Activated CD8-positive, alpha-beta T cell treated with anti-CD3 and anti-CD28 coated beads, Interleukin-2, amount 10 ng/mL, durations not matched to agents 7 days and 5 days (primary cell): ENCODE measurements around the gene PHF21A. TPM values are rescaled to one million over a fixed set of nuclear protein-coding genes. Genes with fewer than 3 reads are reported as not detected.

Experiments used
- ATAC-seq: fragments of 150-1000 bp; cut with Tn5 transposase; one replicate; pipeline ENCODE4 v1.10.0; 2021; ENCODE audit warnings: moderate library complexity
- CTCF ChIA-PET: fragments of 350-600 bp; sonication (Branson Sonifier 250); formaldehyde crosslinking; loops from one replicate; lab custom pipeline; 2021; ENCODE audit warnings: antibody characterized with exemption; lab: Charles Lee
- POLR2A ChIA-PET: fragments of 350-600 bp; sonication (Branson Sonifier 250); formaldehyde crosslinking; loops from one replicate; lab custom pipeline; 2021; ENCODE audit warnings: antibody characterized with exemption; lab: Charles Lee
- DNase-seq: peaks from one replicate; pipeline ENCODE4 v3.0.0-alpha.2; 2020
- H3K27ac Mint-ChIP-seq: one replicate; pipeline ENCODE4 v1.8.0; 2021; ENCODE audit warnings: mild to moderate bottlenecking, mixed read lengths
- H3K27me3 Mint-ChIP-seq: one replicate; pipeline ENCODE4 v1.8.0; 2021; ENCODE audit warnings: low read depth, mixed read lengths
- H3K36me3 Mint-ChIP-seq: one replicate; pipeline ENCODE4 v1.8.0; 2021; ENCODE audit warnings: low read depth, mixed read lengths
- H3K4me1 Mint-ChIP-seq: one replicate; pipeline ENCODE4 v1.8.0; 2021; ENCODE audit warnings: low read depth, mixed read lengths
- H3K4me3 Mint-ChIP-seq: one replicate; pipeline ENCODE4 v1.8.0; 2021; ENCODE audit warnings: mild to moderate bottlenecking, mixed read lengths
- H3K9me3 Mint-ChIP-seq: one replicate; pipeline ENCODE4 v1.8.0; 2022; ENCODE audit warnings: mixed read lengths; ENCODE audit not compliant: insufficient read depth
- total RNA-seq, 2 experiments: library from RNA; stranded (reverse); gene quantifications; one replicate each; pipeline ENCODE4 v1.2.3, GENCODE V29; 2021

Gene PHF21A
- total RNA-seq, 2 experiments from 2014 or later, result 26.9 to 27.0 TPM

GRCh38 chr11:46072172-46072964 is 48.9 kb downstream of the PHF21A start:
- no peak for ATAC-seq
- peaks cover 3% of the 10 kb centered on the region for H3K4me1 Mint-ChIP-seq
- no peaks in the 10 kb centered on the region for H3K9me3 Mint-ChIP-seq
- peaks cover 3% of the 10 kb centered on the region for H3K36me3 Mint-ChIP-seq
- no peak overlapping the region for H3K4me3 Mint-ChIP-seq
- no peaks in the 10 kb centered on the region for H3K27me3 Mint-ChIP-seq
- no peak for DNase-seq
- no peak overlapping the region for H3K27ac Mint-ChIP-seq
- ChIA-PET CTCF (interaction anchor here (1.3 to 1.4 kb wide), 2 partner anchors 66 to 107 kb away, joined by 3 to 4 read pairs; no protein-coding TSS in a partner anchor), POLR2A (no interaction called here)

- no peak for ATAC-seq
- Mint-ChIP-seq H3K27ac (no peak overlapping the region), H3K27me3 (no peaks in the 10 kb centered on the region)
These were observed 50.2 kb downstream of the PHF21A start for GRCh38 chr11:46071091-46071490.

DNA sequence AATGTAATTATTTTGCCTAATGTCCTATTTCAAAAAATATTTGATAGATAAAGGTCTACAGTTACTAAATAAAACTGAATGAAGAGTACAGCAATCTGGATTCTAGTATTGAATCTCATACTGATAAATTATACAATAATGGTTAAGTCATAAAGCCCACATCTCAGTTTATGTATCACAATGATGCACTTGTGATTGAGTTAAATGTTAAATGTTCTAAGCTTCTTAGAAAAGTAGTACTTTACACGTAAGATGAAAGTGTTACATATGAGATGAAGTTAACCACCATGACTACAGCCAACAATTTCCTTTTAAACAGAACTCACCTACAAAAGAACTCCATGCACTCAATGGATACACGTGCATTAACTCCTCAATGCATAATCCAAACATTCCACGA is 51.7 kb downstream of the PHF21A start:
- CTCF ChIA-PET, result no interaction called here
- Mint-ChIP-seq H3K4me1 (peaks cover 3% of the 10 kb centered on the region), H3K4me3 (no peak overlapping the region)

More at GRCh38 chr11:46071091-46071490, 50.2 kb downstream of the PHF21A start:
- Mint-ChIP-seq H3K36me3 (no peaks in the 10 kb centered on the region), H3K4me1 (peaks cover 3% of the 10 kb centered on the region), H3K4me3 (no peak overlapping the region), H3K9me3 (no peaks in the 10 kb centered on the region)
- no peak for DNase-seq
- POLR2A ChIA-PET, result no interaction called here
- CTCF ChIA-PET, result interaction anchor here (1.4 kb wide), 1 partner anchor 106 kb away, joined by 3 read pairs; no protein-coding TSS in a partner anchor

DNA sequence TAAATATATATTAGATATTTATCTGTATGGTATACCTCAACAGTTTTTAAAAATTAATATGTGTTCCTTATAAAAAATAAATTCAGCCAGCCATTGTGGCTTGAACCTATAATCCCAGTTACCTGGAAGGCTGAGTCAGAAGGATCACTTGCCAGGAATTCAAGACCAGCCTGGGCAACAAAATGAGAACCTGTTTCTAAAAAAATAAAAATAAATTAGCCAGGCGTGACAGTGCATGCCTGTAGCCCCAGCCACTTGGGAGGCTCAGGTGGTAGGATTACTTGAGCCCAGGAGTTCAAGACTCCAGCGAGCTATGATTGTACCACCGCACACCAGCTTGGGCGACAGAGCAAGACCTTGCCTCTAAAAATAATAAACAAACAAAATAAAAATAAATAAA is 54.9 kb downstream of the PHF21A start:
- H3K27me3 Mint-ChIP-seq, result no peaks in the 10 kb centered on the region
- ATAC-seq (no peak), DNase-seq (no peak)
- H3K27ac Mint-ChIP-seq, result no peak overlapping the region
- POLR2A ChIA-PET, result no interaction called here
- H3K9me3 Mint-ChIP-seq, result no peaks in the 10 kb centered on the region
- no peaks in the 10 kb centered on the region for H3K4me1 Mint-ChIP-seq
- H3K4me3 Mint-ChIP-seq, result no peak overlapping the region
- CTCF ChIA-PET, result interaction anchor here (1.5 kb wide), 1 partner anchor 13 kb away, joined by 5 read pairs; no protein-coding TSS in a partner anchor
- H3K36me3 Mint-ChIP-seq, result peaks cover 4% of the 10 kb centered on the region

More for the DNA sequence above, 51.7 kb downstream of the PHF21A start:
- no peaks in the 10 kb centered on the region for H3K27me3 Mint-ChIP-seq
- no peaks in the 10 kb centered on the region for H3K36me3 Mint-ChIP-seq
- H3K27ac Mint-ChIP-seq, result no peak overlapping the region
- DNase-seq (no peak), ATAC-seq (no peak)
- POLR2A ChIA-PET, result interaction anchor here (0.7 kb wide), 1 partner anchor 424 kb away, joined by 3 read pairs; no protein-coding TSS in a partner anchor
- no peaks in the 10 kb centered on the region for H3K9me3 Mint-ChIP-seq

- Mint-ChIP-seq H3K27ac (no peak overlapping the region), H3K36me3 (peaks cover 4% of the 10 kb centered on the region), H3K4me3 (no peak overlapping the region), H3K9me3 (no peaks in the 10 kb centered on the region), H3K4me1 (no peaks in the 10 kb centered on the region), H3K27me3 (no peaks in the 10 kb centered on the region)
- ATAC-seq (no peak), DNase-seq (no peak)
- POLR2A ChIA-PET, result no interaction called here
- CTCF ChIA-PET, result interaction anchor here (1.5 kb wide), 1 partner anchor 14 kb away, joined by 5 read pairs; no protein-coding TSS in a partner anchor
These were observed 55.6 kb downstream of the PHF21A start for GRCh38 chr11:46065681-46066080.

- H3K36me3 Mint-ChIP-seq, result peaks cover 4% of the 10 kb centered on the region
- no peak overlapping the region for H3K4me3 Mint-ChIP-seq
- ATAC-seq (no peak), DNase-seq (no peak)
- POLR2A ChIA-PET, result interaction anchor here (0.6 kb wide), 1 partner anchor 367 kb away, joined by 3 read pairs; no protein-coding TSS in a partner anchor
- CTCF ChIA-PET, result interaction anchor here (1.2 to 1.4 kb wide), 2 partner anchors 12 to 58 kb away, joined by 3 read pairs; no protein-coding TSS in a partner anchor
- no peak overlapping the region for H3K27ac Mint-ChIP-seq
- no peaks in the 10 kb centered on the region for H3K27me3 Mint-ChIP-seq
- no peaks in the 10 kb centered on the region for H3K9me3 Mint-ChIP-seq
- no peaks in the 10 kb centered on the region for H3K4me1 Mint-ChIP-seq
These were observed 57.0 kb downstream of the PHF21A start for GRCh38 chr11:46064221-46064620.

DNA sequence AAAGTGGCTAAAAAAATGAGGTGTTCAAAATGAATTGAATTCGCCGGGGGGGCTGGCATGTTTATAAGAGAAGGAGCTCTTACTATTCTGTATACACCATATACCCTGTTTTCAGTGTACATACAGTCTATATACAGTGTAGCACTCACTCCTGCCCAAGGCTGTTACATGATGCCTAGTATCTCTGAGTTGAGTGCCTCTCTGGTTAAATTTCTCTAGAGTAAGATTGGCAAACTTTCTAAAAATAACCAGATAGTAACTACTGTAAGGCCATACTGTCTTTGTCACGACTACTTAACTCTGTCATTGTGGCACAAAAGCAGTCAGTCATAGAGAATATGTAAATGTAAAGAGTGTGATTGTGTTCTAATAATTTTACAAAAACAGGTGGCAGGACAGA is 58.1 kb downstream of the PHF21A start:
- H3K9me3 Mint-ChIP-seq, result no peaks in the 10 kb centered on the region
- no peak overlapping the region for H3K27ac Mint-ChIP-seq
- POLR2A ChIA-PET, result no interaction called here

DNA sequence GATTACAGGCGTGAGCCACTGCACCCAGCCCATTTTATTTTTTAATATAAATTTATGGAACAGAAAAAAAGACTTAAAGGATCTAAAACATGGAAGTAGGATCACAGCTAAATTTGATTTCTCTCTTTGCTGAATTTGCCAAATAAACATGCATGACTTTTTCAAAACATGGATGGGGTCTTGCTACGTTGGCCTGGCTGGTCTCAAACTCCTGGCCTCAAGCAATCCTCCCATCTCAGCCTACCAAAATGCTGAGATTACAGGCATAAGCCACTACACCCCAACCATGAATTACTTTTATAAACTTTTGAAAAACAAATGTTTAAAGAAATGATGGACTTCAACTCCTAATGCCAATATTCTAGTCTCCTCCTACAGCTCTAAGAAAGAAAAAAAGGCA is 61.2 kb downstream of the PHF21A start:
- Mint-ChIP-seq H3K27me3 (no peaks in the 10 kb centered on the region), H3K36me3 (peaks cover 7% of the 10 kb centered on the region), H3K27ac (no peak overlapping the region), H3K4me1 (no peaks in the 10 kb centered on the region), H3K4me3 (no peak overlapping the region), H3K9me3 (no peaks in the 10 kb centered on the region)
- ATAC-seq (no peak), DNase-seq (no peak)
- CTCF ChIA-PET, result interaction anchor here (1.3 to 1.5 kb wide), 2 partner anchors 67 to 95 kb away, joined by 3 to 4 read pairs; no protein-coding TSS in a partner anchor
- POLR2A ChIA-PET, result no interaction called here

More for the DNA sequence above, 58.1 kb downstream of the PHF21A start:
- no peak overlapping the region for H3K4me3 Mint-ChIP-seq
- no peaks in the 10 kb centered on the region for H3K27me3 Mint-ChIP-seq
- ATAC-seq, result no peak
- CTCF ChIA-PET, result no interaction called here
- peaks cover 4% of the 10 kb centered on the region for H3K36me3 Mint-ChIP-seq
- no peaks in the 10 kb centered on the region for H3K4me1 Mint-ChIP-seq
- DNase-seq, result no peak

- H3K4me1 Mint-ChIP-seq, result no peaks in the 10 kb centered on the region
- H3K9me3 Mint-ChIP-seq, result no peaks in the 10 kb centered on the region
- ChIA-PET POLR2A (no interaction called here), CTCF (interaction anchor here (1.6 kb wide), 1 partner anchor 19 kb away, joined by 5 read pairs; no protein-coding TSS in a partner anchor)
- no peaks in the 10 kb centered on the region for H3K27me3 Mint-ChIP-seq
- no peak overlapping the region for H3K4me3 Mint-ChIP-seq
- peaks cover 4% of the 10 kb centered on the region for H3K36me3 Mint-ChIP-seq
- H3K27ac Mint-ChIP-seq, result no peak overlapping the region
- ATAC-seq (no peak), DNase-seq (no peak)
These were observed 63.8 kb downstream of the PHF21A start for GRCh38 chr11:46057489-46057888.

DNA sequence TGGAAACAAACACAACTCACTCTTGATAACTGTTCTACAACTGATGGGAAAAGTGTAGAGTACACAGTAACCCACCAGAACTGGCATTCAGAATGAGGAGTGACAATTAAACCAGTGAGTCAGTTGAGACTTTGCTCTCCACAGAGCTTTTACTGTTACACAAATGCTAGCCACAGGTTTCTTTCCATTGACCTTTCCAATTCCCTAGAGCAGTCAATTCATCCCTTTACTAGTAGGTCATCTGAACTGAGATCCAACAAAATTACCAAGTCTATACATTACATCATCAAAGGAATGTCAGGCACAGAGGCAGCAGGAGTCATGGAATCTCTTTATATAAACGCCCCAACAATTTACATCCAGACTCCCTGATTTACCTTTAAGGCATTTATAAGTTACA is 65.9 kb downstream of the PHF21A start:
- no peaks in the 10 kb centered on the region for H3K9me3 Mint-ChIP-seq
- DNase-seq, result no peak
- ChIA-PET POLR2A (no interaction called here), CTCF (no interaction called here)
- H3K4me3 Mint-ChIP-seq, result no peak overlapping the region
- peaks cover 2% of the 10 kb centered on the region for H3K36me3 Mint-ChIP-seq
- H3K27ac Mint-ChIP-seq, result no peak overlapping the region
- H3K27me3 Mint-ChIP-seq, result no peaks in the 10 kb centered on the region
- no peaks in the 10 kb centered on the region for H3K4me1 Mint-ChIP-seq
- no peak for ATAC-seq

DNA sequence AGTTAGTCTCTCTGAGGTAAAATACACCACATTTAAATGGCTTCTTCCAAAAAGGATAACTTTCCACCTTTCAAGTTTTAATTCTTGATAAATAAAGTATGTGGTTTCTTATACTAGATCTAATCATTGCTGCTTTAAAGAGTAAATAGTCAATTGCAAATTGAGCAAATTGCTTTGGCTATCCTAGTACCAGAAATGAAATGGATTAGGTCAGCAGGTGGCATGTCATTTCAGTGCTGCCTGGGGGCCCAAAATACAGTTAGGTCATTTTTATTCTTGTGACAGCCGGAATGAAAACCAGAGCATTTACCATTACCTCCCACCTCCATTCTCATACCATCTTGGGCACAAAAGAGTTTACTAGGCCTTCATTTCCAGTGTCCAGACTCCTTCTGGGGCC is 70.2 kb downstream of the PHF21A start:
- Mint-ChIP-seq H3K4me3 (no peak overlapping the region), H3K27me3 (no peaks in the 10 kb centered on the region), H3K36me3 (peaks cover 2% of the 10 kb centered on the region), H3K4me1 (peaks cover 3% of the 10 kb centered on the region), H3K9me3 (no peaks in the 10 kb centered on the region), H3K27ac (no peak overlapping the region)
- POLR2A ChIA-PET, result no interaction called here
- CTCF ChIA-PET, result interaction anchor here (3.5 kb wide), 1 partner anchor 86 kb away, joined by 9 read pairs; no protein-coding TSS in a partner anchor
- DNase-seq (no peak), ATAC-seq (no peak)

DNA sequence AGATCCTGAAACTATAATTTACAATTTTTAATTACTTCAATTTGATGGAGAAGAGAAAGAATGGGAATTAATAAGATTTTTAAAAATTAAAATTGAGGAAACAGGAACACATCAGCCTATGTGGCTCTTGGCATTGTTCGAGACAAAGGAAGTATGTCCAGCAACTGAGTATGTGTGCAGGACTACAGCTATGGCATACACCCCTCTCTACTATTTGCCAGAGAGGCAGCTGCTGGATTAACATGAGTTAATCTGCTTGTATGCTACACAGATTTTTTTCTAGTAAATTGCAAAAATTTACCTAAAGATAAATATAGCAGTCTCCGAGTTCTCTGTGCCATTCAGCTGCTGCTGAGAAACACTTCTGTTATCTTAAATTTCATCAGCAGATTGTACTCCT is 70.6 kb downstream of the PHF21A start:
- no peaks in the 10 kb centered on the region for H3K27me3 Mint-ChIP-seq
- H3K36me3 Mint-ChIP-seq, result peaks cover 2% of the 10 kb centered on the region
- H3K9me3 Mint-ChIP-seq, result no peaks in the 10 kb centered on the region
- CTCF ChIA-PET, result interaction anchor here (3.5 kb wide), 1 partner anchor 86 kb away, joined by 9 read pairs; no protein-coding TSS in a partner anchor
- ATAC-seq, result no peak
- POLR2A ChIA-PET, result no interaction called here
- H3K4me3 Mint-ChIP-seq, result no peak overlapping the region
- DNase-seq, result no peak
- no peak overlapping the region for H3K27ac Mint-ChIP-seq
- peaks cover 4% of the 10 kb centered on the region for H3K4me1 Mint-ChIP-seq
